Stimulated activated CD8-positive, alpha-beta memory T cell treated with anti-CD3 and anti-CD28 coated beads, Interleukin-7, amount 100 ng/mL, for 48 hours (primary cell): Measurements from ENCODE around the gene AAK1.
"Not testable (repeated sequence)": the region's sequence is repeated elsewhere in the genome, so short reads cannot be mapped to it uniquely, and the experiment has no call there.

ENCODE experiments used
- DNase-seq, 2 donors: peaks; one replicate each; pipeline ENCODE4 v3.0.0-alpha.2; 2020; ENCODE audit warnings: low read depth in 1 of 2; ENCODE audit errors: extremely low read depth in 1 of 2

AAK1 gene

DNA sequence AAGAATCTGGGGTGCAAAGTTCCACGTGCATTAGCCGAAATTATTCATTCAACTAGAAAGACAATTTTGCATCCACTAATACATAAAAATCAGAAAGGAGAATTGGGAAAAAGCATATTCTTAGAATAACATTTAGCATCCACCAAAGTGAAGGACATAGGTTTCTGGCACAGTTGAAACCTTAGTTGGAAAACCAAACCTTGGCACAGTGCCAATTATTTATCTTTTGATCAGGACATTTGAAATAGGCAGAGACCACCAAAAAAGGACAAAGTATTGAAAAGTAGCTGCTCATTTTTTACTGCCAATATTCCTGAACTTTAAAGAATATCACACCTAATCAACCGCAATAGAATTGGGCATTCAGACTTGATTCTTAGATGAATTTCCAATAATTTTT is 180.8 kb downstream of the AAK1 start:
- no peak for DNase-seq

DNA sequence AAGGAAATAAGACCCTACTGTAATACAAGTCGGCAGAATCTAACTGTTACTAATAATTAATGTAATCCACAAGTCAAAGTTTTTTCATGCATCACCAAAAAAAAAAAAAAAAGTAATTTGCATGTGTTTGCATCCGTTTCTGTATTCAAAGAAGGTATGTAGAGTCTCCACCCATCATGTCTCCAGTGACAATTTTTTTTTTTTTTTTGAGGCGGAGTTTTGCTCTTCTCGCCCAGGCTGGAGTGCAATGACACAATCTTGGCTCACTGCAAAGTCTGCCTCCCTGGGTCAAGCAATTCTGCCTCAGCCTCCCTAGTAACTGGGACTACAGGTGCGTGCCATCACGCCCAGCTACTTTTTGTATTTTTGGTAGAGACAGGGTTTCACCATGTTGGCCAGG is 182.1 kb downstream of the AAK1 start:
- no peak for DNase-seq

DNA sequence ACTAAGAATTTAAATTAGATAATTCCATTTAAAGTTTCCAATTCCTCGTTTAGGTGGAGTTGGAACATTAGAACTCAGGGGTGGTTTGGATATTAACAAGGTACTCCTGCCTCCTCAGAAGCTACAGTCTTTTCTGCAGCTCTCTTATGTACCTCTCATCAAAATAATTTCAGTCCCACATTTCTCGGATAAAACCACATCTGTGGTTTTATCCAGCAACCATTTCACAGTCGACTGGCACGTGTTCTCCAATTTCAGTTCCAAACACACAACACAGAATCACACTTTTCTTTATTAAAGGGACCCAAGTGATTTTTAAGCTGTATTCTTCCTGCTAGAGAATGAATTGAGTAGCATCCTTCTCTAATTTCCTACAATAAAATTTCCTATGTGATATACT is 183.6 kb downstream of the AAK1 start:
- no peak for DNase-seq

GRCh38 chr2:69456950-69457445 is 186.5 kb downstream of the AAK1 start:
- DNase-seq, result no peak

GRCh38 chr2:69456154-69456553 is 187.4 kb downstream of the AAK1 start:
- DNase-seq, result no peak

DNA sequence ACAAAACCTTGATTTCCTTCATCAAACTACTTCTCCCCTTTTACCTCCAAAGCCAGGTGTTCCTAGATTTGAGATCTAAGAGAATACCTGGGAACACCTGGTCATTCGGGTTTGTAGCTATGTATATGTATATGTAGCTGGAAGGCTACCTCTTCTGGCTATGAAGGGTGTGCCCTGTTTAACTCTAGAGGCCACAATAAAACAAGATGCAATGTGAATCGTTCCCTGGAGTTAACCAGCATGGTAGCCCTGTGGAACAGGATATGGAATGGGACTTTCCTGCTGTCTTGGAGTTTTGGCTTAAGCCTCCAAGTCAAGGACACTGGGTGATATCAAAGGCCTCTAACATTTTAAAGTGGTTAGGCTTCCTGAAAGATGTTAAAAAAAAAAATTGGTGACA is 188.6 kb downstream of the AAK1 start:
- DNase-seq, result no peak

- DNase-seq, result peak in 1 of 2 donors; percentile 27
These were observed 189.9 kb downstream of the AAK1 start for GRCh38 chr2:69453475-69454129.

DNA sequence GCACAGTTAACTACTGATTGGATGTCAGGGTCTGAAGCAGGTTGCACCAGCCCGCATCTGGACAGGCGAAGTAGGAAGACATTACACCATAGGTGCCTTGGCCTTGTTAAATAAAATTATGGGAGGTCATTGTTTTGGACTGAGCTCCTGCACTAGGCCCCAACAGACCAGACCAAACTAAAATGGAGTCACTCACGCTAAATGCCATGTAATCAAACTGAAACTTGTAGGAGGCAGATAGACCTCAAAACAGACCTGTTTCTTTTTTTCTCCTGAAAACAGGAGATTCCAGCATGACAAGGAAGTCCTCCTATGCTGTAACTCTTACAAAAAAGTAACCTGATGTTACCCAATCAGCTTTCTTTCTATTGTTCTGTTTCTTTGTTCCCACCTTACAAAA is 190.9 kb downstream of the AAK1 start:
- DNase-seq, result no peak

DNA sequence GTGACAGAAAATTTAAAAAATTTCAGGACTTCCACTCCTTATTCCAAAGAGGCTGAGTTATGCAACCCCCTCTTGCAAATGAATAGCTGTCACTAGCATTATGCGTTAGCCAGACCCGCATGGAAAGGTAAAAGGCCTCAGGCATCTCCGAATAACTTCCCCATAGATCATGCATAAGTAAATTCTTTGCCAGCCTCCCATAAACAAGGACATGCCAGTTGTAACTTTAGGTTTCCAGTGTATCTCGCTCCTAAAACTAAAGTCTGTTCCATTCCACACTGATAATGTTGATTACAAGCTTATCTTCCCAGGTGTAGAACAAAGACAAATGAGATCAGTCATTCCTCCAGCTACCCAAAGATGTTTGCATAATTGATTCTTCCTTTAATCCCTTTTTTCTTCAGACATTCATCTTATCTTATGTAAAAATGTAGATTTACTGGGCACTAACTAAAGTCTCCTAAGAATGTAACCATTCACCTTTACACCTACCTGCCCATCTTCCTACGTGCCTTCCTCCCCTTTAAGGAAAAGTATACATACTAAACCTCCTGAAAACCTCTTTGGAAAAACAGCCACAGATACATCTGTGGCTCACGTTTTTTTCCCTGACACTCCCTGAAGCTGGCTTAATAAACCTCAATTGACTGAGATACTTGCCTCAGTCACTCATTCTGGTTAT is 192.7 kb downstream of the AAK1 start:
- no peak for DNase-seq

DNA sequence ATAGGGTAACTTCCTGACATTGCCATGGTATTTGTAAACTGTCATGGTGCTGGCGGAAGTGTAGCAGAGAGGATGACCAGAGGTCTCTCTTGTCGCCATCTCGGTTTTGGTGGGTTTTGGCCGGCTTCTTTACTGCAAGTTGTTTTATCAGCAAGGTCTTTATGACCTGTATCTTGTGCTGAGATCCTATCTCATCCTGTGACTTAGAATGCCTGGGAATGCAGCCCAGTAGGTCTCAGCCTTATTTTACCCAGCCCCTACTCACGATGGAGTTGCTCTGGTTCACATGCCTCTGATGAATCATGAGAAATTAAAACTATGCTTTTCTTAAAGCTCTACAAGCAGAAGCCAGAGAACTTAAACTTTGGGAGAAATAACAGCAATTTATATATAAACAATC is 193.6 kb downstream of the AAK1 start:
- no peak for DNase-seq

DNA sequence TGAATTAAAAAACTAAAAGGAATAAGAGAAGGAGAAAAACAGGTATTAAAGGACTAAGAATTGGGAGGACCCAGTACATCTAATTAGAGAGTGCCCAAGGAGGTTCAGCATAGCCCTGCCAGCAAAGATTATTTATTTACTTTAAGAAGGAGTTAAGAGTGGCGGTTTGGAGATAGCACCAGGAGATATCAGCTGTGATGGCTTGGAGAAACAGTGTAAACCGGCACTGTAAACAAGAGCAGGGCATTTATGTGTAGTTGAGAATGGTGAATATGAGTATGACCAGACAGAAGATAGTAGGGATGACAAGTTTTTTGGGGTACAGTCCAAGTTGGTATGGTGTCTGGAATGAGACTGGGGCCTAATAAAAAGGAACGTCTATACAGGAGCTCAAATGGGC is 199.9 kb downstream of the AAK1 start:
- not testable (repeated sequence) for DNase-seq

- DNase-seq, result not testable (repeated sequence)
These were observed 204.0 kb downstream of the AAK1 start for GRCh38 chr2:69439499-69439898.

DNA sequence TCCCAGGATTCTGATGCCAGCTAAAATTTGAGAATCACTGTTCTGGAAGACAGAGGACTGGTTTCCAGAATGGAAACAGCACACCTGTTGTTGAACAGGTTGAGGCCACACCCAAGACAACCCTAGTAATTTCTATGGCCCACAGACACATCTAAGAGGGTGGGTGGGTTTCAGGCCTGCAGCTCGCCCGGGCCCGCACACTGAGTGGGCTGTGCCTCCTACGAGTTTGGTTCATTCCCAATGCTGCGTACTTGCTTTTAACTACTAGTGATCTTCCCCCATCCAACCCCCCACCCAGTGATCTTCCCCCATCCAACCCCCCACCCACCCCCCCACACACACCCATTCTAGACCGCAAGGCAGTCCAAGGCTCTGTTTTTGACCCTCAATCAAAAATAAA is 205.0 kb downstream of the AAK1 start:
- no peak for DNase-seq

DNA sequence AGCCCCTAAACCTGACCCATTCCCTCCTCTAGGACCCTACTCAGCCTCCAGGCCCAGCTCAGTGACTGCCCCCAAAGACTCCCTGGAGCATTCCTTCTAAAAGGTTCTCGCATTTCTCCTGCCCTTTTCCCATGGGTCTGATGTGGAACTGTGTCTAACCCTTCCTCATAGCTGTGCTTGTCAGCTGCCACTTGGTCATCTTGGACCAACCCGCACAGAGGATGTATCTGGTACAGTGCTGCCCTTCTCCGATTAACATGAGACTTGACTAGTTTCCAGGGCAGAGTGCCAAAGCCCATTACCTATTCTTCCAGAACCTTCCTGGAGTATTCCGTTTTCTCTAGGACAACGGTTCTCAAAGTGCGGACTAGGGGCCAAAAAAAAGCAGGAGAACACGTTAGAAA is 205.8 kb downstream of the AAK1 start:
- DNase-seq, result no peak

GRCh38 chr2:69436938-69437750 is 206.4 kb downstream of the AAK1 start, which contains the start of gene NFU1:
Gene NFU1 (minus strand): TSS chr2:69437435. CDS start chr2:69437422, 13 bp downstream.
- DNase-seq, result peak; percentile 89 to 91

DNA sequence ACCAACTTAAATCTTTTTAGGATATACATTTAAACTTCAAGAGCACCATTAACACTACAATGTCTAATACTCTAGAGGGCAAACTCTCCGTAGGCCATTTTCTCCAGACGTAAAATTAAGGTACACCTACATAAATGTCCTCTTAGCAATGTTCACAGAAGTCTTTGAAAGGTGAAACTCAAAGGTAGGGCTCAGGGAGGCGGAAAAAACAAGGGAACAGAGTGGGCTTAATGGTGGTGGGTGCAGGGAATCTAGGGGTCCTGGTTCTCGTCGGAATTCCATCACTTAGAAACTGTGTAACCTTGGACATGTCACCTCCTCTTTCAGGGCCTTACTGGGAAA is 207.0 kb downstream of the AAK1 start:
- no peak for DNase-seq

GRCh38 chr2:69434753-69435152 is 208.8 kb downstream of the AAK1 start:
- no peak for DNase-seq

GRCh38 chr2:69429491-69430183 is 213.9 kb downstream of the AAK1 start:
- no peak for DNase-seq

- no peak for DNase-seq
These were observed 214.6 kb downstream of the AAK1 start for GRCh38 chr2:69428981-69429380.

GRCh38 chr2:69424419-69424818 is 219.1 kb downstream of the AAK1 start:
- no peak for DNase-seq

GRCh38 chr2:69422198-69422597 is 221.3 kb downstream of the AAK1 start:
- DNase-seq, result no peak
